ENCODE data around the gene VWA8.
"Not testable (repeated sequence)": the region's sequence is repeated elsewhere in the genome, so short reads cannot be mapped to it uniquely, and the experiment has no call there.

The VWA8 gene

GRCh38 chr13:41851351-41851750, 109.6 kb downstream of the VWA8 start:
- peak overlapping the region; percentile 49 to 67 for H3K27ac Mint-ChIP-seq
- no peak overlapping the region for H3K4me3 Mint-ChIP-seq
- no peaks in the 10 kb centered on the region for H3K27me3 Mint-ChIP-seq
- peaks cover 2 to 5% of the 10 kb centered on the region in 2 donors for H3K4me1 Mint-ChIP-seq (ENCODE audit: low read depth in 2 of 2)
- ATAC-seq (replicated peaks): no peak
- H3K9me3 Mint-ChIP-seq: no peaks in the 10 kb centered on the region
- no peak for DNase-seq
- peaks cover 6% of the 10 kb centered on the region for H3K36me3 Mint-ChIP-seq (ENCODE audit: insufficient read depth)

- Mint-ChIP-seq H3K27me3 (no peaks in the 10 kb centered on the region), H3K36me3 (ENCODE audit: insufficient read depth) (peaks cover 3% of the 10 kb centered on the region), H3K4me3 (no peak overlapping the region), H3K27ac (peak overlapping the region in 1 of 2 donors; percentile 4), H3K9me3 (no peaks in the 10 kb centered on the region), H3K4me1 (ENCODE audit: low read depth in 2 of 2) (peaks cover 3 to 8% of the 10 kb centered on the region in 2 donors)
- DNase-seq: peak in 1 of 3 experiments; percentile 31
- ATAC-seq (replicated peaks): no peak
These were observed 112.3 kb downstream of the VWA8 start for GRCh38 chr13:41848435-41849255.

- Mint-ChIP-seq H3K36me3 (ENCODE audit: insufficient read depth) (peaks cover 3% of the 10 kb centered on the region), H3K27me3 (no peaks in the 10 kb centered on the region), H3K4me3 (no peak overlapping the region), H3K9me3 (no peaks in the 10 kb centered on the region), H3K4me1 (ENCODE audit: low read depth in 2 of 2) (peaks cover 7 to 8% of the 10 kb centered on the region in 2 donors), H3K27ac (no peak overlapping the region)
- no peak for ATAC-seq (replicated peaks)
- no peak for DNase-seq
These were observed 113.7 kb downstream of the VWA8 start for GRCh38 chr13:41847216-41847615.

GRCh38 chr13:41842036-41842620, 118.8 kb downstream of the VWA8 start:
- H3K4me1 Mint-ChIP-seq (ENCODE audit: low read depth in 2 of 2): peaks cover 3 to 6% of the 10 kb centered on the region in 2 donors
- H3K27ac Mint-ChIP-seq: no peak overlapping the region
- H3K27me3 Mint-ChIP-seq: no peaks in the 10 kb centered on the region
- no peak overlapping the region for H3K4me3 Mint-ChIP-seq
- H3K9me3 Mint-ChIP-seq: no peaks in the 10 kb centered on the region
- H3K36me3 Mint-ChIP-seq (ENCODE audit: insufficient read depth): peaks cover 3% of the 10 kb centered on the region
- ATAC-seq (replicated peaks): no peak
- DNase-seq: no peak

- ATAC-seq (replicated peaks) (no peak), DNase-seq (no peak)
- H3K9me3 Mint-ChIP-seq: no peaks in the 10 kb centered on the region
- peaks cover 9% of the 10 kb centered on the region for H3K36me3 Mint-ChIP-seq (ENCODE audit: insufficient read depth)
- H3K4me3 Mint-ChIP-seq: no peak overlapping the region
- H3K27me3 Mint-ChIP-seq: no peaks in the 10 kb centered on the region
- H3K4me1 Mint-ChIP-seq (ENCODE audit: low read depth in 2 of 2): peaks cover 0 to 2% of the 10 kb centered on the region in 2 donors
- H3K27ac Mint-ChIP-seq: peak overlapping the region in 1 of 2 donors; percentile 6
These were observed 123.3 kb downstream of the VWA8 start for GRCh38 chr13:41837629-41838028.

GRCh38 chr13:41835871-41836270, 125.0 kb downstream of the VWA8 start:
- Mint-ChIP-seq H3K4me1 (ENCODE audit: low read depth in 2 of 2) (no peaks in the 10 kb centered on the region), H3K27me3 (no peaks in the 10 kb centered on the region), H3K4me3 (no peak overlapping the region), H3K27ac (no peak overlapping the region), H3K9me3 (no peaks in the 10 kb centered on the region), H3K36me3 (ENCODE audit: insufficient read depth) (peaks cover 9% of the 10 kb centered on the region)
- DNase-seq (no peak), ATAC-seq (replicated peaks) (no peak)

- not testable (repeated sequence) for DNase-seq; H3K4me1 Mint-ChIP-seq (ENCODE audit: low read depth in 2 of 2); H3K27me3 Mint-ChIP-seq; H3K9me3 Mint-ChIP-seq; H3K27ac Mint-ChIP-seq; ATAC-seq (replicated peaks); H3K4me3 Mint-ChIP-seq
- H3K36me3 Mint-ChIP-seq (ENCODE audit: insufficient read depth): peaks cover 19% of the 10 kb centered on the region
These were observed 126.2 kb downstream of the VWA8 start for GRCh38 chr13:41834697-41835096.

GRCh38 chr13:41833831-41834230, 127.1 kb downstream of the VWA8 start:
- Mint-ChIP-seq H3K27ac (no peak overlapping the region), H3K27me3 (no peaks in the 10 kb centered on the region), H3K36me3 (ENCODE audit: insufficient read depth) (peaks cover 22% of the 10 kb centered on the region), H3K4me1 (ENCODE audit: low read depth in 2 of 2) (no peaks in the 10 kb centered on the region), H3K4me3 (no peak overlapping the region), H3K9me3 (no peaks in the 10 kb centered on the region)
- DNase-seq (no peak), ATAC-seq (replicated peaks) (no peak)

- Mint-ChIP-seq H3K9me3 (no peaks in the 10 kb centered on the region), H3K36me3 (ENCODE audit: insufficient read depth) (peaks cover 22% of the 10 kb centered on the region), H3K27ac (no peak overlapping the region), H3K4me1 (ENCODE audit: low read depth in 2 of 2) (no peaks in the 10 kb centered on the region), H3K27me3 (no peaks in the 10 kb centered on the region), H3K4me3 (no peak overlapping the region)
- no peak for ATAC-seq (replicated peaks)
- DNase-seq: no peak
These were observed 127.7 kb downstream of the VWA8 start for GRCh38 chr13:41833201-41833600.

- ATAC-seq (replicated peaks): no peak
- Mint-ChIP-seq H3K9me3 (no peaks in the 10 kb centered on the region), H3K4me1 (ENCODE audit: low read depth in 2 of 2) (peaks cover 4 to 19% of the 10 kb centered on the region in 2 donors), H3K36me3 (ENCODE audit: insufficient read depth) (peaks cover 18% of the 10 kb centered on the region), H3K27me3 (no peaks in the 10 kb centered on the region), H3K4me3 (no peak overlapping the region), H3K27ac (peak overlapping the region in 1 of 2 donors; percentile 88)
- no peak for DNase-seq
These were observed 133.2 kb downstream of the VWA8 start for GRCh38 chr13:41827507-41828213.

- no peak overlapping the region for H3K4me3 Mint-ChIP-seq
- DNase-seq (no peak), ATAC-seq (replicated peaks) (no peak)
- H3K4me1 Mint-ChIP-seq (ENCODE audit: low read depth in 2 of 2): peaks cover 6 to 19% of the 10 kb centered on the region in 2 donors
- H3K27me3 Mint-ChIP-seq: no peaks in the 10 kb centered on the region
- H3K27ac Mint-ChIP-seq: peak overlapping the region in 1 of 2 donors; percentile 60
- H3K9me3 Mint-ChIP-seq: no peaks in the 10 kb centered on the region
- peaks cover 17% of the 10 kb centered on the region for H3K36me3 Mint-ChIP-seq (ENCODE audit: insufficient read depth)
These were observed 135.2 kb downstream of the VWA8 start for GRCh38 chr13:41825691-41826090.

- peak overlapping the region in 1 of 2 donors; percentile 70 for H3K27ac Mint-ChIP-seq
- H3K27me3 Mint-ChIP-seq: no peaks in the 10 kb centered on the region
- peaks cover 6 to 19% of the 10 kb centered on the region in 2 donors for H3K4me1 Mint-ChIP-seq (ENCODE audit: low read depth in 2 of 2)
- H3K4me3 Mint-ChIP-seq: no peak overlapping the region
- no peaks in the 10 kb centered on the region for H3K9me3 Mint-ChIP-seq
- no peak for DNase-seq
- peaks cover 5% of the 10 kb centered on the region for H3K36me3 Mint-ChIP-seq (ENCODE audit: insufficient read depth)
- no peak for ATAC-seq (replicated peaks)
These were observed 137.4 kb downstream of the VWA8 start for GRCh38 chr13:41823476-41823875.

GRCh38 chr13:41822560-41822959, 138.3 kb downstream of the VWA8 start:
- Mint-ChIP-seq H3K4me1 (ENCODE audit: low read depth in 2 of 2) (peaks cover 6 to 19% of the 10 kb centered on the region in 2 donors), H3K9me3 (no peaks in the 10 kb centered on the region), H3K36me3 (ENCODE audit: insufficient read depth) (peaks cover 7% of the 10 kb centered on the region), H3K27ac (no peak overlapping the region), H3K4me3 (no peak overlapping the region), H3K27me3 (no peaks in the 10 kb centered on the region)
- ATAC-seq (replicated peaks): no peak
- DNase-seq: no peak
